ENCODE results near the gene ZNF664. TPM values are rescaled to one million over a fixed set of nuclear protein-coding genes. Genes with fewer than 3 reads are reported as not detected.

Gene ZNF664
- total RNA-seq, 1 experiment from 2014 or later: 87.6 TPM

GRCh38 chr12:124039276-124039675 lies 66.3 kb downstream of the ZNF664 start:
- Histone ChIP-seq H4K20me1 (ENCODE audit: insufficient read depth) (0 out of 2 replicates have a peak, but pooled peaks cover 6% of the 10 kb centered on the region), H3K4me2 (no peak overlapping the region), H3K4me1 (replicated peaks; ENCODE audit: insufficient read depth) (no peaks in the 10 kb centered on the region), H3K9me3 (ENCODE audit: insufficient read depth, low read depth) (no peaks in the 10 kb centered on the region), H3K9me2 (ENCODE audit: insufficient read depth) (no peaks in the 10 kb centered on the region), H2AFZ (no peak overlapping the region), H3K27me3 (ENCODE audit: insufficient read depth, low read depth) (no peaks in the 10 kb centered on the region), H3F3A (ENCODE audit: insufficient read depth, low read depth) (no peaks in the 10 kb centered on the region), H3K27ac (no peak overlapping the region), H3K4me3 (no peak overlapping the region), H3K79me2 (ENCODE audit: low read depth) (no peaks in the 10 kb centered on the region), H3K36me3 (ENCODE audit: low read depth) (no peaks in the 10 kb centered on the region)
- DNase-seq: no peak
- intact Hi-C loops (cut with micrococcal nuclease; ENCODE audit: unreplicated experiment): loop anchor here (5.0 kb wide), 1 partner anchor 283 kb away; no protein-coding TSS in a partner anchor
- no peak for TF ChIP-seq CTCF (conservative IDR thresholded peaks at IDR 0.05)
- TF ChIP-seq EZH2 (IDR thresholded peaks at IDR 0.05; ENCODE audit: low read depth): no peak
- ChIA-PET CTCF (no interaction called here), POLR2A (ENCODE audit: unreplicated experiment) (no interaction called here)
- no TSS peak for BruUV-seq (replicated peaks)

GRCh38 chr12:124040291-124040690 lies 67.3 kb downstream of the ZNF664 start:
- Histone ChIP-seq H3K79me2 (ENCODE audit: low read depth) (no peaks in the 10 kb centered on the region), H3K9me3 (ENCODE audit: insufficient read depth, low read depth) (no peaks in the 10 kb centered on the region), H3K27ac (no peak overlapping the region), H3K4me1 (replicated peaks; ENCODE audit: insufficient read depth) (no peaks in the 10 kb centered on the region), H3F3A (ENCODE audit: insufficient read depth, low read depth) (no peaks in the 10 kb centered on the region), H3K27me3 (ENCODE audit: insufficient read depth, low read depth) (no peaks in the 10 kb centered on the region), H4K20me1 (ENCODE audit: insufficient read depth) (0 out of 2 replicates have a peak, but pooled peaks cover 6% of the 10 kb centered on the region), H3K4me2 (no peak overlapping the region), H3K4me3 (no peak overlapping the region), H2AFZ (no peak overlapping the region), H3K36me3 (ENCODE audit: low read depth) (no peaks in the 10 kb centered on the region), H3K9me2 (ENCODE audit: insufficient read depth) (no peaks in the 10 kb centered on the region)
- ChIA-PET CTCF (no interaction called here), POLR2A (ENCODE audit: unreplicated experiment) (no interaction called here)
- no peak for TF ChIP-seq CTCF (conservative IDR thresholded peaks at IDR 0.05)
- TF ChIP-seq EZH2 (IDR thresholded peaks at IDR 0.05; ENCODE audit: low read depth): no peak
- DNase-seq: no peak
- BruUV-seq (replicated peaks): no TSS peak
- intact Hi-C loops (cut with micrococcal nuclease; ENCODE audit: unreplicated experiment): no loop called here

GRCh38 chr12:124040737-124041136 lies 67.7 kb downstream of the ZNF664 start:
- Histone ChIP-seq H3K9me3 (ENCODE audit: insufficient read depth, low read depth) (no peaks in the 10 kb centered on the region), H3F3A (ENCODE audit: insufficient read depth, low read depth) (no peaks in the 10 kb centered on the region), H3K27me3 (ENCODE audit: insufficient read depth, low read depth) (no peaks in the 10 kb centered on the region), H4K20me1 (ENCODE audit: insufficient read depth) (0 out of 2 replicates have a peak, but pooled peaks cover 6% of the 10 kb centered on the region), H3K36me3 (ENCODE audit: low read depth) (no peaks in the 10 kb centered on the region), H3K4me1 (replicated peaks; ENCODE audit: insufficient read depth) (no peaks in the 10 kb centered on the region), H3K4me3 (no peak overlapping the region), H3K27ac (no peak overlapping the region), H2AFZ (no peak overlapping the region), H3K4me2 (no peak overlapping the region), H3K9me2 (ENCODE audit: insufficient read depth) (no peaks in the 10 kb centered on the region), H3K79me2 (ENCODE audit: low read depth) (no peaks in the 10 kb centered on the region)
- TF ChIP-seq CTCF (conservative IDR thresholded peaks at IDR 0.05) (no peak), EZH2 (IDR thresholded peaks at IDR 0.05; ENCODE audit: low read depth) (no peak)
- intact Hi-C loops (cut with micrococcal nuclease; ENCODE audit: unreplicated experiment): no loop called here
- ChIA-PET POLR2A (ENCODE audit: unreplicated experiment) (no interaction called here), CTCF (no interaction called here)
- no peak for DNase-seq
- no TSS peak for BruUV-seq (replicated peaks)
